ENCODE results near the gene PARP2.

PARP2 gene

GRCh38 chr14:20388159-20388558, 44.7 kb downstream of the PARP2 start:
- Histone ChIP-seq H3K9me3 (ENCODE audit: insufficient read depth, low read depth, low read length) (no peaks in the 10 kb centered on the region), H4K20me1 (ENCODE audit: insufficient read depth, low read length, poor library complexity, severe bottlenecking) (no peaks in the 10 kb centered on the region), H2AFZ (ENCODE audit: low read length) (no peak overlapping the region), H3K4me3 (ENCODE audit: low read length, poor library complexity, severe bottlenecking) (no peak overlapping the region), H3K4me2 (ENCODE audit: low read depth, low read length, poor library complexity, severe bottlenecking) (no peak overlapping the region), H3K9ac (ENCODE audit: low read depth, low read length, poor library complexity, severe bottlenecking) (no peak overlapping the region), H3K36me3 (ENCODE audit: insufficient read depth, low read length) (peaks cover 80% of the 10 kb centered on the region; the same call in 1 of the 2 replicates), H3K4me1 (ENCODE audit: insufficient read depth, low read length, poor library complexity, severe bottlenecking) (no peaks in the 10 kb centered on the region), H3F3A (ENCODE audit: low read depth) (no peaks in the 10 kb centered on the region), H3K27me3 (ENCODE audit: insufficient read depth, low read length, poor library complexity, severe bottlenecking) (no peaks in the 10 kb centered on the region), H3K9me2 (replicated peaks; ENCODE audit: low read depth, low read length) (no peaks in the 10 kb centered on the region), H3K79me2 (ENCODE audit: insufficient read depth, low read length) (no peaks in the 10 kb centered on the region)
- TF ChIP-seq CTCF (conservative IDR thresholded peaks at IDR 0.05; ENCODE audit: low read length) (no peak), EZH2phosphoT487 (IDR thresholded peaks at IDR 0.05; ENCODE audit: borderline replicate concordance) (no peak)

GRCh38 chr14:20391505-20391904, 48.1 kb downstream of the PARP2 start:
- no peaks in the 10 kb centered on the region for H3K9me3 ChIP-seq (ENCODE audit: insufficient read depth, low read depth, low read length)
- no peaks in the 10 kb centered on the region for H3K27me3 ChIP-seq (ENCODE audit: insufficient read depth, low read length, poor library complexity, severe bottlenecking)
- H4K20me1 ChIP-seq (ENCODE audit: insufficient read depth, low read length, poor library complexity, severe bottlenecking), result no peaks in the 10 kb centered on the region
- H3K4me3 ChIP-seq (ENCODE audit: low read length, poor library complexity, severe bottlenecking), result no peak overlapping the region
- no peaks in the 10 kb centered on the region for H3K4me1 ChIP-seq (ENCODE audit: insufficient read depth, low read length, poor library complexity, severe bottlenecking)
- H3K4me2 ChIP-seq (ENCODE audit: low read depth, low read length, poor library complexity, severe bottlenecking), result no peak overlapping the region
- no peak overlapping the region for H2AFZ ChIP-seq (ENCODE audit: low read length)
- H3F3A ChIP-seq (ENCODE audit: low read depth), result no peaks in the 10 kb centered on the region
- peaks cover 69% of the 10 kb centered on the region; the same call in 1 of the 2 replicates for H3K36me3 ChIP-seq (ENCODE audit: insufficient read depth, low read length)
- H3K9ac ChIP-seq (ENCODE audit: low read depth, low read length, poor library complexity, severe bottlenecking), result no peak overlapping the region
- TF ChIP-seq CTCF (conservative IDR thresholded peaks at IDR 0.05; ENCODE audit: low read length) (no peak), EZH2phosphoT487 (IDR thresholded peaks at IDR 0.05; ENCODE audit: borderline replicate concordance) (no peak)
- no peaks in the 10 kb centered on the region for H3K9me2 ChIP-seq (replicated peaks; ENCODE audit: low read depth, low read length)
- H3K79me2 ChIP-seq (ENCODE audit: insufficient read depth, low read length), result no peaks in the 10 kb centered on the region

- no peak overlapping the region for H2AFZ ChIP-seq (ENCODE audit: low read length)
- no peaks in the 10 kb centered on the region for H3K9me2 ChIP-seq (replicated peaks; ENCODE audit: low read depth, low read length)
- H3K4me1 ChIP-seq (ENCODE audit: insufficient read depth, low read length, poor library complexity, severe bottlenecking), result peaks cover 7% of the 10 kb centered on the region
- peaks cover 34% of the 10 kb centered on the region; the same call in 1 of the 2 replicates for H3K36me3 ChIP-seq (ENCODE audit: insufficient read depth, low read length)
- H3K4me2 ChIP-seq (ENCODE audit: low read depth, low read length, poor library complexity, severe bottlenecking), result no peak overlapping the region
- TF ChIP-seq CTCF (conservative IDR thresholded peaks at IDR 0.05; ENCODE audit: low read length), result no peak
- TF ChIP-seq EZH2phosphoT487 (IDR thresholded peaks at IDR 0.05; ENCODE audit: borderline replicate concordance), result no peak
- H3F3A ChIP-seq (ENCODE audit: low read depth), result no peaks in the 10 kb centered on the region
- no peaks in the 10 kb centered on the region for H4K20me1 ChIP-seq (ENCODE audit: insufficient read depth, low read length, poor library complexity, severe bottlenecking)
- no peaks in the 10 kb centered on the region for H3K79me2 ChIP-seq (ENCODE audit: insufficient read depth, low read length)
- no peaks in the 10 kb centered on the region for H3K9me3 ChIP-seq (ENCODE audit: insufficient read depth, low read depth, low read length)
- H3K4me3 ChIP-seq (ENCODE audit: low read length, poor library complexity, severe bottlenecking), result no peak overlapping the region
- no peak overlapping the region for H3K9ac ChIP-seq (ENCODE audit: low read depth, low read length, poor library complexity, severe bottlenecking)
- H3K27me3 ChIP-seq (ENCODE audit: insufficient read depth, low read length, poor library complexity, severe bottlenecking), result no peaks in the 10 kb centered on the region
Measured at GRCh38 chr14:20397511-20397910, 54.1 kb downstream of the PARP2 start.
